HepG2 (cell line): ENCODE measurements around the gene SDC4. TPM values are rescaled to one million over a fixed set of nuclear protein-coding genes. Genes with fewer than 3 reads are reported as not detected.

ENCODE experiments used
- ARNTL ChIP-seq: sonication (generic); formaldehyde crosslinking; IDR thresholded peaks from 2 replicates; pipeline ENCODE4 v1.4.0; 2020; ENCODE audit warnings: mild to moderate bottlenecking, missing genetic modification reagents
- CENPBD1 ChIP-seq: sonication (generic); formaldehyde crosslinking; IDR thresholded peaks from 2 replicates; pipeline ENCODE4 v1.8.0; 2022; ENCODE audit warnings: missing genetic modification reagents, low read depth, mild to moderate bottlenecking, borderline replicate concordance
- CENPT ChIP-seq: sonication (generic); formaldehyde crosslinking; IDR thresholded peaks from 2 replicates; pipeline ENCODE4 v1.8.0; 2022; ENCODE audit warnings: low read depth, mild to moderate bottlenecking, moderate library complexity, missing genetic modification reagents
- GTF2F1 ChIP-seq: fragments of 150-350 bp; IDR thresholded peaks from 2 replicates; pipeline ENCODE4 v1.6.1; 2014; ENCODE audit warnings: low read length
- HMGXB4 ChIP-seq, 2 experiments: sonication (generic) in 1 of 2; formaldehyde crosslinking in 1 of 2; IDR thresholded peaks; 2 replicates each; pipeline versions ENCODE4 v1.4.0 to v1.6.1; 2018 to 2020; ENCODE audit warnings: missing genetic modification reagents in 2 of 2, borderline replicate concordance in 1 of 2, low read depth in 1 of 2, mild to moderate bottlenecking in 1 of 2, missing biosample characterization in 1 of 2
- HOMEZ ChIP-seq: IDR thresholded peaks from 2 replicates; pipeline ENCODE4 v1.6.1; 2016; ENCODE audit warnings: low read depth
- MYC ChIP-seq: sonication (generic); formaldehyde crosslinking; IDR thresholded peaks from 2 replicates; pipeline ENCODE4 v1.9.0; 2021; ENCODE audit warnings: missing genetic modification reagents, borderline replicate concordance
- RNF2 ChIP-seq: fragments of 450-650 bp; conservative IDR thresholded peaks from 2 replicates; pipeline ENCODE4 v1.6.1; 2016; ENCODE audit warnings: low read depth
- SIX1 ChIP-seq: sonication (generic); formaldehyde crosslinking; IDR thresholded peaks from 2 replicates; pipeline ENCODE4 v1.4.0; 2020; ENCODE audit warnings: missing genetic modification reagents, borderline replicate concordance
- THRA ChIP-seq: sonication (generic); formaldehyde crosslinking; IDR thresholded peaks from 2 replicates; pipeline ENCODE4 v1.4.0; 2020; ENCODE audit warnings: missing genetic modification reagents, borderline replicate concordance
- ZFP41 ChIP-seq: sonication (generic); formaldehyde crosslinking; IDR thresholded peaks from 2 replicates; pipeline ENCODE4 v1.4.0; 2020; ENCODE audit warnings: mild to moderate bottlenecking, missing genetic modification reagents, borderline replicate concordance
- ZNF333 ChIP-seq: sonication (generic); formaldehyde crosslinking; IDR thresholded peaks from 2 replicates; pipeline ENCODE4 v1.4.0; 2020; ENCODE audit warnings: mild to moderate bottlenecking, missing genetic modification reagents, borderline replicate concordance
- ZNF431 ChIP-seq: sonication (generic); formaldehyde crosslinking; IDR thresholded peaks from 2 replicates; pipeline ENCODE4 v1.9.0; 2022; ENCODE audit warnings: missing genetic modification reagents, low read depth, mild to moderate bottlenecking, borderline replicate concordance
- ZNF543 ChIP-seq: sonication (generic); formaldehyde crosslinking; IDR thresholded peaks from 2 replicates; pipeline ENCODE4 v1.4.0; 2020; ENCODE audit warnings: mild to moderate bottlenecking, missing genetic modification reagents
- ZNF563 ChIP-seq: sonication (generic); formaldehyde crosslinking; IDR thresholded peaks from 2 replicates; pipeline ENCODE4 v1.8.0; 2022; ENCODE audit warnings: mild to moderate bottlenecking, moderate library complexity, missing genetic modification reagents
- ZNF749 ChIP-seq: sonication (generic); formaldehyde crosslinking; IDR thresholded peaks from 2 replicates; pipeline ENCODE4 v1.8.0; 2022; ENCODE audit warnings: mild to moderate bottlenecking, missing genetic modification reagents, moderate library complexity, borderline replicate concordance
- polyA plus RNA-seq, 8 experiments: library from polyadenylated mRNA; depleted of rRNA in 3 of 8; stranded (reverse) in 7 of 8; unstranded in 1 of 8; fragments of >200 nt; fragmentation: Illumina TruSeq in 4 of 8; extraction: Trizol in 4 of 8; gene quantifications; 2 replicates each; pipeline versions ENCODE4 v1.2.1 to v1.2.3, GENCODE V29; 2011 to 2016; ENCODE audit warnings: low read depth in 4 of 8, missing spikeins in 1 of 8, mixed read lengths in 1 of 8; ENCODE audit not compliant: insufficient read depth in 1 of 8
- total RNA-seq, 5 experiments: library from RNA; depleted of rRNA; stranded (reverse); fragments of >200 nt; fragmentation: Illumina TruSeq; extraction: Trizol; gene quantifications; 2 replicates each; pipeline ENCODE4 v1.2.3, GENCODE V29; 2016; ENCODE audit warnings: low read depth in 1 of 5
- TF ChIP-seq, protein P1 (sequence below), 2 experiments: sonication (generic) in 1 of 2; formaldehyde crosslinking in 1 of 2; IDR thresholded peaks; 2 replicates each; pipeline versions ENCODE4 v1.4.0 to v1.6.1; 2016 to 2020; ENCODE audit warnings: borderline replicate concordance in 1 of 2, low read depth in 1 of 2, mild to moderate bottlenecking in 1 of 2, missing genetic modification reagents in 1 of 2

The SDC4 gene
- total and polyA plus RNA-seq, 2 of the 13 experiments (the other 11 are each of a cell fraction or from before 2014, with no cell fraction given) = 49.0 to 65.1 TPM

DNA sequence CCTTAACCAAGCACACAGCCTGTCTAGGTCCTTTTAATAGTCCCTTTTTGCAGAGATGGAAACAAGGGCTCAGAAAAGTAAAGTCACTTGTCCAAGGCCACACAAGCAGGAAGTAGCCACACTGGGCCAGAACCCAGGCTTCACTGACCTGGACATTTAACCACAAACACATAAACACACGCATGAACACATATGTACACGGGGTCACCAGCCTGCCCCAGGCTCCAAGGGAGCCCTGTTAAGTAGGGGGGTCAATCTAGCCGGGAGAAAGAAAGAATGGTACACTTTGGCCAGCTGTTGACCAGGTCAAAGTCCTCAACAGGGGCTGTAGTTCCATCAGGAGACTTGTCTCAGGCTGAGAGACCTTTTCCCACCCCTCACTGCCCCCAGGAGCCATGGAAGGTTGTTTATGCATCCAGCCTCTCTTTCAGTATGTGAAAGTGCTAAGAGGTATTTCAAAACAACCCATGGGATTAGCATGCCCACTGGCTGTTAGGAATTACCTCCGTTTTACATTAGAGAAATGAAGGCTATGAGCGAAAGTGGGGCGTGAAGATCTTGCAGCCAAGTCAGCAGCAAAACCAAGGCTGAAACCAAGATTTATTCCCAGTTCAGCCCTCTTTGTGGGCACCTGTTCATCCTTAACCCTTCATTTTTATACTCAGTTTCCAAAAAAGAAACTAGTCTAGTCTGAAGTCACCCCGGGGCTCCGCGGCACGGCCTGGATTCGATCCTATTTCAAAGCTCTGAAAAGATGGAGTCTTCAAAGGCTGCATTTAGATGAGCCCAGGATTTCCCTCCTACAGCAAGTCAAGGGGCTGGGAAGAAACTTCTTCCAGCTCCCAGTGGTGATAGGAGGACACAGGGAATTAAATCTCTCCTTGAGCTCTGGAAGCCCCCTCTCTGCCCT, 9.8 kb downstream of the SDC4 start (continued):
- TF ChIP-seq CENPBD1 (CRISPR knock-in tag) = no peak
- no peak for TF ChIP-seq ZNF749 (CRISPR knock-in tag)
- no peak; the same call in 1 of the 2 replicates for TF ChIP-seq ZNF543
- peak; percentile 49; the same call in 1 of the 2 replicates for TF ChIP-seq THRA (CRISPR knock-in tag)
- TF ChIP-seq ZNF431 = no peak
- TF ChIP-seq ZNF563 (CRISPR knock-in tag) = no peak
- TF ChIP-seq SIX1 = no peak
- TF ChIP-seq, protein P1, sequence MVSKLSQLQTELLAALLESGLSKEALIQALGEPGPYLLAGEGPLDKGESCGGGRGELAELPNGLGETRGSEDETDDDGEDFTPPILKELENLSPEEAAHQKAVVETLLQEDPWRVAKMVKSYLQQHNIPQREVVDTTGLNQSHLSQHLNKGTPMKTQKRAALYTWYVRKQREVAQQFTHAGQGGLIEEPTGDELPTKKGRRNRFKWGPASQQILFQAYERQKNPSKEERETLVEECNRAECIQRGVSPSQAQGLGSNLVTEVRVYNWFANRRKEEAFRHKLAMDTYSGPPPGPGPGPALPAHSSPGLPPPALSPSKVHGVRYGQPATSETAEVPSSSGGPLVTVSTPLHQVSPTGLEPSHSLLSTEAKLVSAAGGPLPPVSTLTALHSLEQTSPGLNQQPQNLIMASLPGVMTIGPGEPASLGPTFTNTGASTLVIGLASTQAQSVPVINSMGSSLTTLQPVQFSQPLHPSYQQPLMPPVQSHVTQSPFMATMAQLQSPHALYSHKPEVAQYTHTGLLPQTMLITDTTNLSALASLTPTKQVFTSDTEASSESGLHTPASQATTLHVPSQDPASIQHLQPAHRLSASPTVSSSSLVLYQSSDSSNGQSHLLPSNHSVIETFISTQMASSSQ (IDR thresholded peaks at IDR 0.05; ENCODE audit: low read depth) = no peak
- TF ChIP-seq, protein P1 (CRISPR knock-in tag; IDR thresholded peaks at IDR 0.05; ENCODE audit: borderline replicate concordance) = peak; percentile 44; the same call in 1 of the 2 replicates
- TF ChIP-seq GTF2F1 = no peak
- no peak for TF ChIP-seq CENPT (CRISPR knock-in tag)
- no peak for TF ChIP-seq RNF2
- no peak for TF ChIP-seq ZNF333 (CRISPR knock-in tag)
- peak; percentile 38; the same call in 1 of the 2 replicates for TF ChIP-seq MYC (CRISPR knock-in tag)
- 0 out of 2 replicates have a peak, but pooled peaks have one; percentile 17 for TF ChIP-seq HOMEZ
- peak in 1 of 2 experiments; percentile 58; a peak in 1 of 4 replicates for TF ChIP-seq HMGXB4 (CRISPR knock-in tag; IDR thresholded peaks at IDR 0.05; ENCODE audit: borderline replicate concordance in 1 of 2, low read depth in 1 of 2)
- no peak for TF ChIP-seq ZFP41 (CRISPR knock-in tag)
- no peak for TF ChIP-seq ARNTL (CRISPR knock-in tag)
